Tongue (tissue), 2 donors: Measurements from ENCODE around the gene STX16. TPM values are rescaled to one million over a fixed set of nuclear protein-coding genes. Genes with fewer than 3 reads are reported as not detected.

Source experiments
- DNase-seq: peaks from one replicate; pipeline ENCODE4 v3.0.0-alpha.2; 2015
- total RNA-seq: library from RNA; depleted of rRNA; stranded (reverse); fragments of >200 nt; gene quantifications from one replicate; pipeline ENCODE4 v1.2.3, GENCODE V29; 2014

Gene STX16, protein sequence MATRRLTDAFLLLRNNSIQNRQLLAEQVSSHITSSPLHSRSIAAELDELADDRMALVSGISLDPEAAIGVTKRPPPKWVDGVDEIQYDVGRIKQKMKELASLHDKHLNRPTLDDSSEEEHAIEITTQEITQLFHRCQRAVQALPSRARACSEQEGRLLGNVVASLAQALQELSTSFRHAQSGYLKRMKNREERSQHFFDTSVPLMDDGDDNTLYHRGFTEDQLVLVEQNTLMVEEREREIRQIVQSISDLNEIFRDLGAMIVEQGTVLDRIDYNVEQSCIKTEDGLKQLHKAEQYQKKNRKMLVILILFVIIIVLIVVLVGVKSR
- 67.5 TPM for total RNA-seq

DNA sequence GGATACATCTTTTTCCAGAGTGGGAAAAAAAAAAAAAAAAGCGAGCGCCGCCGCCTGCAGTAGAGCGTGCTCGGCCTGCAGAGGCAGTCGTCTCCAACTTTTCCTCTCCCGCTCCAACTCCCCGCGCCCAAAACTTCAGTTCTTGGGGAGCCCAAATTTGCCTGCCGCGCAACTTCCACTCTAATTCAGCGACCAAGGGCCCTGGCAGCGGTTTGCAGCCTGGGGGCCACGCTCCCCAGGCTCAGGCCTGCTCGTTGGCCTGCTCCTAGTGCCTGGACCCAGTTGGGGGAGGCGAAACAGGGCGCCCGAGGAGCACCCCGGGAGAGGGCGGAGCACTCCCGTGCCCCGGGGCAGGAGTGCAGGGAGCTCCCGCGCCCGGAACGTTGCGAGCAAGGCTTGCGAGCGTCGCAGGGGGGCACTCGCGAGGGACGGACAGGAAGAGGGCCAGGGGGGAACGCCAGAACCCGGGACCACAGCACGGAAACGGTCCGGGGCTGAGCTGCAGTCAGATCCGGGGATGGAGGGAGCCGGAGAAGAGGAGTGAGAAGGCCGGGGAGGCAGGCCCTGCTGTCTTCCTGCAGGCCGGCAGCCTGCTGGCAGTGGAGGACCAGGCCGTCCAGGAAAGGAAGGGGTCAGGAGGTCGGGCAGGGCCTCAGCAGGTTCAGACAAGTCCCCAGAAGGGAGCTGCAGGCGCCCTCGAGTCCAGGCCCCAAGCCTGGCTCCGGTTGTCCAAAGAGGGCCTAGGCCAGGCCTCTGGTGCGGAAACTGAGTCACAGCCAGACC lies at the start of gene STX16:
Gene STX16, plus strand, starts transcription at position 508 of the 783 bp plus-strand sequence. CDS start 724 bp downstream, outside the sequence.
- peak; percentile 97 for DNase-seq

DNA sequence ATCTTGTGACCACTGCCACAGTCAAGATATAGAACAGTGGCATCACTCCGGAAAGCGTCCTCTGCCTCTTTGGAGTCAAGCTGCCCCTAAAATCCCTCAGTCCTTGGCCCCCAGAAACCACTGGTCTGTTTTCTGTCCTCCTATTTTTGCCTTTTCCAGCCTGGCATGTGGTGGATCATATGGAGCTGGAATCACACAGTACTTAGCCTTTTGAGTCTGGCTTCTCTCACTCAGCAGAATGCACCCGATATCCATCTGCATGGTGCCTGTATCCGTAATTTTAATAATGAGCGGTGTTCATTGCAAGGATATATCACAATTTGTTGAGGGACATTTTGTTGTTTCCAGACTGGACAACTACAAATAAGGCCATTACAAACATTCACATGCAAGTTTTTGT lies 49.0 kb upstream of the STX16 start:
- no peak for DNase-seq

- peak; percentile 75 for DNase-seq
Measured at GRCh38 chr20:58603721-58604120, 47.4 kb upstream of the STX16 start.

- DNase-seq = peak; percentile 84
Measured at GRCh38 chr20:58604128-58604881, 46.8 kb upstream of the STX16 start.

- peak; percentile 53 for DNase-seq
Measured at GRCh38 chr20:58605292-58606065, 45.6 kb upstream of the STX16 start.

GRCh38 chr20:58606184-58606583 lies 44.9 kb upstream of the STX16 start:
- no peak for DNase-seq

DNA sequence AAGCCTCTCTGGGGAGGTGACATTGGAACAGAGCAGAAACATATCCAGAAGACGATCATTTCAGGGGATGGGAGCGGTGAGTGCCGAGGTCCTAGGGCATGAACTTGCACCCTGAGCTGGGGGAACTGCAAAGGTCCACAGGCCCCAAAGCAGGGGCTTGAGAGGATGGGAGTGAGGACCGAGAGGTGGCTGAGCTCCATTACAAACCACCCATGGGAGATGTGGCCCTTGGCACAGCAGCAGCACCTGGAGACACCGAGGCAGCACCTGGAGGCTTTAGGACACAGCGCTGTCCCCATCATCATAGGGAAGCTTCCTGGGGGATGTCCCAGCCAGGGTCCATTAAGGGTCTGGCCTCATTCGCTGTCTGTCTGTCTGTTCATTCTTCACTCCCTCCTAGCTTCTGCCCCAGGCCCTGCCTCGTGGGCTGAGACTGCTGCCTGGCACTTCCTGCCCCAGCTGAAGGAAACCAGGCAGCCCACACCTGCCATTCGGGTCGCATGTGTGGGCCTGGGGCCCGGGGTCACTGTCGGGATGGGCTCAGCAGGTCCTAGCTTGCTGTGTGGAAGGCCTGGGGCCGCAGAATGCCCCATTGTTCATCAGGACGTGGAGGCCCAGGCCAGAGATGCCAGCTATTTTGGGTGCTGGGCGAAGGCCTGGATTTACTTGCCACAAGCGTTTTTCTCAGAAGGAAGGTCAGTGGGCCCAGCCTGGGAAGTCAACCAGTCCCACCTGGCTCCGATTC lies 42.8 kb upstream of the STX16 start:
- DNase-seq = no peak

DNA sequence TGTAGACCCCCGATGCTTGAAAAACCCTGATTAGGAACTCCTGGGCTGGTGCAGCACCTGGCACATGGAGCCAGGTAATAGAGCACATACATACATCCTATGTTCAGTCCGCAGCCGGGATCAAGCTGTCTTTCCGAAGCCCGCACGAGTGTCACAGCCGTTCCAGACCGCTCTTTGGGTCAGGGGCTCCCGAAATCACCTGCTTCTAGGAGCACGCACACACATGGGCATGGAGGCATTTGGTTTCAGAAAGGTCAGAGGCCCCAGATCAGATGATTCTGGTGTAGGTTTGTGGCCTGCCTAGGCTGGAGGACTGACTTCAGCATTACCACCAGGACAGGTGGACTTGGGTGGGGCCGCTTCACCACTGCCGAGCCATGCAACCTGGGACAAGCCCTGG lies 42.1 kb upstream of the STX16 start:
- DNase-seq = no peak

- no peak for DNase-seq
Measured at GRCh38 chr20:58610071-58610800, 40.8 kb upstream of the STX16 start.

DNA sequence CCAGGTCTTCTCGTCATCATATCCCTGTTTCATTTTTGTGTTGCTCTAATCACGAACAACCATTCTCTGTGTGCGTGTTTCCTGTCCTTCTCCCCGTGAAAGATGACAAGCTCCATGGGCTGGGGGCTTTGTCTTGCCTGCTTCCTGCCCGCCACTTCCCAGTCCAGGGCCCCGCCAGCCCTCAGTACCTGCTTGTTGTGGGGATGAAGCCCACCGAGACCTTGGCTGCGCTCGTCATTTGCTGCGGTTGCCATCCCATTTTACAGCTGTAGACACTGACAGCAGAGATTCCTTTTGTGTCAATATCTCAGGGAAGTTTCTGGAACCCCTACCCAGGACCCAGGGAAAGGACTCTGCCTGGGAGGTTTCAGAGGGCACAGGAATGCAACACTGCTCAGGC lies 40.3 kb upstream of the STX16 start:
- no peak for DNase-seq

- no peak for DNase-seq
Measured at GRCh38 chr20:58611236-58612030, 39.6 kb upstream of the STX16 start.

DNA sequence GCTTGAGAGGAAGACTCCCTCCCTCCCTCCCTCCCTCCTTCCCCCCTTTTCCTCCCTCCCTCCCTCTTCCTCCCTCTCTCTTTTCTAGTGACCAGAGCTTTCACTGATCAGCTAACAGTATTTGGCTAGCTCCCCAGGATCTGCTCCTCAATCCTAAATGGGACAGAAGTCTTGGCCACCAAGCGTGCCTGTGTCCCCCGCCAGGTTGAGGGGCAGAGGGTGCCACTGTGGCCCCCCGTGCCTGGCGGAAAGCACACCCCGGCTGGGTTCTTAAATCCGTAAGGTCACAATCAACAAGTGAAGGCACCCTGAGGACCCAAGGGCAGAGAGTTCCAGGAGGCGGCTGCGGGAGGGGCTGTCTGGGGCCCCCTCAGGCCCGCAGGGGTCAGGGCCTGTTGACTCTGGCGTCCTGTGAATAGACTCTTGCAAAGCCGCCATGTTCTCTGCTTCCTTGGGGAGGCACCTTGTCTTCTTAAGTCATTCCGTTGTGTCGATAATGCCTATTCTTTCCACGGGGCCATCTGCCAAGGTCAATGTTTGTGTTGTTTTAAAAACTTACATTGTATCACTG lies 38.9 kb upstream of the STX16 start:
- peak; percentile 43 for DNase-seq

DNA sequence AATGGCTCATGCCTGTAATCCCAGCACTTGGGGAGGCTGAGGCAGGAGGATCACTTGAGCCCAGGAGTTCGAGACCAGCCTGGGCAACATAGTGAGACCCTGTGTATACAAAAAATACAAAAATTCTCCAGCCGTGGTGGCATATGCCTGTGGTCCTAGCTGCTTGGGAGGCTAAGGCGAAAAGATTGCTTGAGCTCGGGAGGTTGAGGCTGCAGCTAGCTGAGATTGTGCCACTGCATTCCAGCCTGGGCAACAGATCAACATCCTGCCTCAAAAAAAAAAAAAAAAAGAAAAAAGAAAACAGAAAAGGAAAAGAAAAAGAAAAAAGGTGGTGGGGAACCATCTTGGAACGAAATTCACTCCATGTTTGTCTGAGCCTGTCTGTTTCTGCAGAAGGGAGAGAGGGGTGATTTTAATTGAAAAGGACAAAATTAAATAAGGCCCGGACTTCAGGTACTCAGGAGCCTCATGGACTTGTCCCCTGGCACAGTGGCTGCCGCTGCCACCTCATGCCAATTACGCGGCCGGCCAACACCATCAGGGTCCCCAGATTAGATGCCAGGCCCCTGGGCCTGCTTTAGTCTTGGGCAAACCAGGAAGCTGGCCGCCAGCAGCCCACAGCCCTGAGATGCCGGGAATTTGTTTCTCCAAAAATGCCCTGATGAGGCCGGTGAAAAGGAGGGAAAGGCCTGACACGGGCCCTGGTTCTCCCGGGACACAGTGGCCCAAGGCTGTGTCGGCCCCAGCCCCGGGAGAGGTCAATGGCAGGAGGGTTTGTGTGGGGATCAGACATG lies 37.8 kb upstream of the STX16 start:
- DNase-seq = no peak

GRCh38 chr20:58614366-58614765 lies 36.7 kb upstream of the STX16 start:
- DNase-seq = no peak

- no peak for DNase-seq
Measured at GRCh38 chr20:58614984-58615760, 35.9 kb upstream of the STX16 start.

DNA sequence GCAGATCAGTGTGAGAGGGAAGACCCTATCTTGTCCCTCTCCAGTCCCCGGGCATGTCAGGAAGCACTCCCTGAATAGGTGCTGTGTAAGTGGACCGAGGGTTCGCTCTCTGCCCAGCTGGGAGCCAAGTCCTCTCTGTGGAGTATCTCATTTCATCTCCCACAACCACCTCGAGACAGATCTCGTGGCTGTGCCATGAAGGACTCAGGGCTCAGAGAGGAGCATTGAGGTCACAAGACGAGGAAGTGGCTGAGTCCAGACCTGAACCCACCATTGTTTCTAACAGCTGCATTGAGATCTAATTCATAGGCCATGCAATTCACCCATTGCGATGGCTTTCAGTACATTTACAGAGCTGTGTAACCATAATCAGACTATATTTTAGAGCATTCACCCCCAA lies 34.7 kb upstream of the STX16 start:
- DNase-seq = no peak

DNA sequence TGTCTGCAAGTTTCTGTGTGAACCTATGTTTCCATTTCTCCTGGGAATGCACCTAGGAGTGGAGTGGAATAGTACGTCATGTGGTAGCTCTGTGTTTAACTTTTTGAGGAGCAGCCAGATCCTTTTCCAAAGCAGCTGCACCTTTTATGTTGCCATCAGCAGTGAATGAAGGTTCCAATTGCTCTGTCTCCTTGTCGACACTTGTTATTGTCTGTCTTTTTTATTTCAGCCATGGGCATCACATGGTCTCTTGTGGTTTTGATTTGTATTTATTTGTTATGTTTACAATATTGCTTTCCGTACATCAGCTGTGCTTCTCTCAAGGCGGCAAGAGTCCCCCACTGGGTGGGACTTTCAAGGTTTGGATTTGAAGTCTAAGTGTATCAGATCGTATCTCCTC lies 33.9 kb upstream of the STX16 start:
- no peak for DNase-seq
